T1000 (cell line): Measurements from ENCODE around the gene TSEN54.

ENCODE experiments used
- DNase-seq: peaks from one replicate; lab custom pipeline; 2025; ENCODE audit warnings: mixed read lengths; lab: John Stamatoyannopoulos, UW

The TSEN54 gene

DNA sequence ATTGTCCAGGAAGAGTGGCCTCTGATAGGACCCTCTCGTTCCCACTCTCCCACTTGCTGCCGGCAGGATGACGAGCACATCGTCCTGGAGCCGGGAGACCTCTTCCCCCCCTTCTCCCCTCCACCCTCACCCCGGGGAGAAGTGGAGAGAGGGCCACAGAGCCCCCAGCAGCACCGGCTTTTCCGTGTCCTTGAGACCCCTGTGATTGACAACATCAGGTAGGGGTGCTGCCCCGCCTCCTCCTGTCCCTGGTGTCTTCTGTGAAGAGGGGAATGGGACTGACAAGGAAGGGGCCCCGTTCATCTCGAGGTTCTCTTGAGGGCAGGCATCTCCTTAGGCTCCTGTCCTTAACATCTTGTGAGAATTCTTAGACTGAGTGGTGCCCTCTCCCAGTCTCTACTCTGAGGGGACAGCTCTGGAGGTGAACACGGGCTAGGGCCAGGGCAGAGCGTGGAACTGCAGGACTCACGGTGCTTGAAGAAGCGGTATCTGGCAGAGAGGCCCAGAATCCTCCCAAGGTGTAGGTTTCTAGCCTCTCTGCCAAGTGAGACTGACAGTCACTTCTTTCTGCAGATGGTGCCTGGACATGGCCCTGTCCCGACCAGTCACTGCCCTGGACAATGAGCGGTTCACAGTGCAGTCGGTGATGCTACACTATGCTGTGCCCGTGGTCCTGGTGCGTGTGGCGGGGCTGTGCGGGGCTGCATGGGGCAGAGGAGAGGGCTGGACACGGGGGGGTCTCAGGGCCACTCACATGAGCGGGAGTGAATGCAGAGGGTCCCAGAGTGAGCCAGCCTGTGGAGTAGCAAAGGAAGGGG lies 27.4 kb upstream of the TSEN54 start:
- no peak for DNase-seq

GRCh38 chr17:75489511-75489955 lies 26.8 kb upstream of the TSEN54 start:
- no peak for DNase-seq

GRCh38 chr17:75490173-75490743 lies 26.1 kb upstream of the TSEN54 start:
- DNase-seq = no peak

GRCh38 chr17:75490953-75491649 lies 25.2 kb upstream of the TSEN54 start:
- no peak for DNase-seq

- DNase-seq = no peak
Measured at GRCh38 chr17:75491680-75492079, 24.6 kb upstream of the TSEN54 start.

GRCh38 chr17:75492555-75493168 lies 23.7 kb upstream of the TSEN54 start:
- no peak for DNase-seq

DNA sequence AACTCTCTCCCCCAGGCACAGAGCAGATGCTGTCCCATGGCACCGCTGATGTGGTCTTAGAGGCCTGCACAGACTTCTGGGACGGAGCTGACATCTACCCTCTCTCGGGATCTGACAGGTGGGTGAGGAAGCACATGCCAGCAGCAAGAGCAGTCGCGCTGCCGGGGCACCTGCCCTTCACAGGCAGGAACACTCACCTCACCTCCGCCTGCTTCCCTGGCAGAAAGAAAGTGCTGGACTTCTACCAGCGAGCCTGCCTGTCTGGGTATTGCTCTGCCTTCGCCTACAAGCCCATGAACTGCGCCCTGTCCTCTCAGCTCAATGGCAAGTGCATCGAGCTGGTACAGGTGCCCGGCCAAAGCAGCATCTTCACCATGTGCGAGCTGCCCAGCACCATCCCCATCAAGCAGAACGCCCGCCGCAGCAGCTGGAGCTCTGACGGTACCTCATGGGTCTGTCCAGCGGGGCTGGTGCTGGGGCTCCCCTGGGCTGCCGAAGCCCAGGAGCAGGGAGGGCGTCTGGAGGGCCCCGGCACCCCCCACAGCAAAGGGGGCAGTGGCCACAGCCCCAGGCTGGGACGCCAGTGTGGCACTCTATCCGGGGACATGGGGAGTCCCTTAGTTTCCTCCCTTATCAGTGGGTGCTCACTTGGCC lies 22.7 kb upstream of the TSEN54 start:
- no peak for DNase-seq

DNA sequence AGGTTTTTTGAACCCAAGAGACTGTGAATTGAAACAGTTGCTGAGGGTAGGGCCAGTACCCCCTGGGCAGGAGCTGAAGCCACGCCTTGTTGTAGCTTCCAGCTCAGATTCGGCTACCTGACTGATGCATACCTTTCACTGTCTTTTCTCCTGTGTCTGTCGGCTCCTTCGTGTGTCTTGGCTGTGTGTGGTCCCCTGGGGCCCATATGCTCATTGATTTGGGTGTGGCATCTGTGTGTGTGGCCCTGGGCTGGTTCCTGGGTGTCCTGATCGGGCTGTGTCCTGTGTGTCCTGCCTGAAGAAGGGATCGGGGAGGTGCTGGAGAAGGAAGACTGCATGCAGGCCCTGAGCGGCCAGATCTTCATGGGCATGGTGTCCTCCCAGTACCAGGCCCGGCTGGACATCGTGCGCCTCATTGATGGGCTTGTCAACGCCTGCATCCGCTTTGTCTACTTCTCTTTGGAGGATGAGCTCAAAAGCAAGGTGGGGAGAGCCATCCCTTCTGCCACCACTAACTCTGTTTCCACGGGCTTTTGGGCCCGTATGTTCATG lies 21.9 kb upstream of the TSEN54 start:
- no peak for DNase-seq

- no peak for DNase-seq
Measured at GRCh38 chr17:75496005-75496404, 20.3 kb upstream of the TSEN54 start.

DNA sequence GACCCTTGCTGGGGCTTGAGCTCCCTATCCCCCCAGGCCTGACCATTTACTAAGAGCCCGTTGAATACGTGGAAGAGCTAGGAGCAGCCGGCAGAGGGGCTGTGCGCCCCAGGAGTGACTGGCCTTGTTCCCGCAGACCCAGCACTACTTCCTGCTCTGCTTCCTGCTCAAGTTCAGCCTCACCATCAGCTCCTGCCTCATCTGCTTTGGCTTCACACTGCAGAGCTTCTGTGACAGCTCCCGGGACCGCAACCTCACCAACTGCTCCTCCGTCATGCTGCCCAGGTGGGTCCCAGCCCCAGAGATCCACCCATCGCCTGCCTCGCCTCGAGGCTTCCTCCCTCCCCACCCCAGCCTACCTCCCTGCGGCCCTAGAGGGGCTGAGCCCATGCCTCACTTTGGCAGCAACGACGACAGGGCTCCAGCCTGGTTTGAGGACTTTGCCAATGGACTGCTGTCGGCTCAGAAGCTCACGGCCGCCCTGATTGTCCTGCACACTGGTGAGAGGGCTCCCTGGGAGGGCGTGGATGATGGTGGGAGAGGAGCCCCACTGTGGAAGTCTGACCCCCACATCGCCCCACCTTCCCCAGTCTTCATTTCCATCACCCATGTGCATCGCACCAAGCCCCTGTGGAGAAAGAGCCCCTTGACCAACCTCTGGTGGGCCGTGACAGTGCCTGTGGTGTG lies 18.1 kb upstream of the TSEN54 start:
- DNase-seq = no peak

GRCh38 chr17:75498726-75499213 lies 17.6 kb upstream of the TSEN54 start:
- DNase-seq = no peak

DNA sequence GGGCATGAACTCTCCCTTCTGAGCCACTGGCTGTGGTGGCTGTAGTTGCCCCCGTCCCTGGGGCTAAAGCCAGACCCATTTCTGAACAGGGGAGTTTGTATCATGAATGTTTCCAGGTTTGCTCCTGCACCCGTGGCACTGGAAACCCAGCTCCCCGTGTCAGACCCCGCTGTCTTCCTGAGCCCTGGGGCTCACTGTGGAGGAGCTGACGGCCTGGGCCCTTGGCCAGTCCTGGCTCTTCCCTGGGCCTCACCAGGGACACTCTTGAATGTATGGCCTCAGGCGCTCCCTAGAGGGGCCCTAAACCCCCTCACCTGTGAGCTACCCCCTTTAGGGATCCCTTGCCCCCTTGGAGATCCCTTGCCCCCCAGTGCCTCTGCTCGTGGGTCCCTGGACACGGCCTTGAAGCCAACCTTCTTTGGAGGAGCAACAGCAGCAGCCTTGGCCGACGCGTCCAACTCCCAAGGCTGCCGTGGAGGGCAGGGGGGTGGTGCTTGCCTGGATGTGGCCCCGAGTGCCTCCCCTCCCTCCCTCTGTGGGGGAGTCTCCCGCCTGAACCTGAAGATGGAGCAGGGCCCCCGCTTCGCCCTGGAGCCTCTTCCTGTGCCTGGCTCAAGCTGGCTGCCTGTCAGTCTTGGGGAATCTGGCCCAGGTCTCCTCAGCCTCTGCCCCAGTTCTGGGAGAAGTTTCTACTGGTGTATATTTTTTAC lies 16.9 kb upstream of the TSEN54 start:
- no peak for DNase-seq

GRCh38 chr17:75500419-75501216 lies 15.7 kb upstream of the TSEN54 start:
- no peak for DNase-seq

DNA sequence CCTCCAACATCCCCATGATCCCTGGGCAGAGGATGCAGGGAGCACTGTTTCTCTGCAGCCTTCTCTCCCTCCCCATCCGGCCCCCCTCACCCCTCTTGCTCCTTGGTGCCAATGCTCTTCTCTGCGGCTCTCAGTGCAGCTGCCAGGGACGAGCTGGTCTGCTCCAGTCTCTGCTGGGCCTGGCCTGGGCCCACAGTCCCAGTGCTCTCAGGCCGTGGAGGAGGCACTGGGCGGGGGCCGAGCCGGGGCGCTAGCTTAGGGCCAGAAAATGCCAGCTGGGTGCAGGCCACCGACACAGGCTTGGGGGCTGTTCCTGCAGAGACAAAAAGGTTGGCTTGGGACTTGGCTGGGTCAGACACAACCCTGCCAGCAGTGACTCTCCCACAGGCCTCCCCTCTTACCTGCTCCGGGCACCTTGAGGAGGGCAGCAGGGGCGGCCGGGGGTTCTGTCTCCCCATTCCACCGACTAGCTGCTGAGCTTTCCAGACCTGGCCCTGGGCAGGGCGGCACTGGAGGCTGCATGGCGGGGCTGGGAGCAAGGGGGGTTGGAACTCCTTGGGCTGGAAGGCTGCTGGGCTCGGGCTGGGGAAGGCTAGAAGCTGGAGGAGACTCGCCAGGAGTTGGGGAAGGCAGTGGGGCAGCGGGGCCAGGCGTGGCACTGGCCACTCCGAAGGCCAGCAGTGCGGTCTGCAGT lies 14.8 kb upstream of the TSEN54 start:
- no peak for DNase-seq

DNA sequence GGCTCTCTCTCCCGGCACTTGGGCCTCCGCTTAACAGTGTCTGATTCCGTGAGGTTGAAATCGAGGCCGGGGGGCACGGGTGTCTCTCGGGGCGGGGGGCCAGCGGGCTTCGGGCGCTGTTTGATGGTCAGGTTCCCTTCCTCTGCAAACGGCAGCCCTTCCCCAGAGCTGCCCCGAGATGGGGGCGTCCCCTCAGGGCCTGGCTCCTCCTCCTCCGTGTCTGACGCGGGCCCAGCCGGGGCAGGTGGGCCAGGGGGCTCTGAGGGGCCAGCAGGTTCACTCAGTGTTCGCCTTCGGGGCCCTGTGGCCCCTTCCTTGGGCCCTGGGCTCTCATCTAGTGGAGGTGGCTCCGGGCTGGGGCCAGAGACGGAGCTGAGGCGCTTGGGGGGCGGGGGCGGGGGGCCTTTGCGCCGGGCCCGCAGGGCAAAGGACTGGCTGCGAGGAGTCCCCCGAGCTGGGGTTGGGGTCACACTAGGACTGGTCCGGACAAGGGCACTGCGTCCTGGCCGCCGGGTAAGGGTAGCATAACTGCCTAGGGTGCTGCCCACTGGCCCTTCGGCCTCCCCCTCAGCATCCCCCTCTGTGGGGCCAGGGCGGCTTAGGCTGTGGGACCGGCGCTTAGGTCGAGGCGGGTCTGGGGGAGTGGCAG lies 14.1 kb upstream of the TSEN54 start:
- DNase-seq = no peak

DNA sequence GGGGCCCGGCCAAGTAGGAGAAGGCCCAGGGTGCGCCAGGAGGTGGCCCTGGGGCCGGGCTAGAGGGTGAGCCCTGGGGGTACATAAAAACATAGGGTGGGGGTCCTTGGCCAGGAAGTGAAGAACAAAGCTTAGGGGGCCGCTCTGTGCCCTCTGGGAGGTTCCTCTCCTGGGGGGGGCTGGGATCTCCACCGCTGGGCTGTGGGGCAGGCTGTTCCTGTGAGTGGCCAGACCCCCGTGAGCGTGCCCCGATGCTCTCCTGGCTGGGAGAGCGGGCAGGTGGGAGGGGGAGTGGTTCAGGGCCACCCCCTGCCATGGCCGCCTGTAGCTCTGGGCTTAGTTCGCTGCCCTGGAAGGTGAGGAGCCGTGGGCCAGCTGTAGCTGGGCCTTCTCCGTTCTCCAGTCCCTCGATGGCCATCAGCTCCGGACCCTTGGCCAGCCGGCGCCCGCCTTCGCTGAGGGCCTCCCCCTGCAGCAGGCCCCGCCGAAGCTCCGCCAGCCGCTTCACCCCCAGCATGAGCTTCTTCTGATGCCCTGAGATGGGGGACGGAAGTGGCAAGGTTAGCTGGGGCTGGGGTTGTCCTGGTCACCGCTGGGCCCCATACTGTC lies 13.5 kb upstream of the TSEN54 start:
- no peak for DNase-seq

DNA sequence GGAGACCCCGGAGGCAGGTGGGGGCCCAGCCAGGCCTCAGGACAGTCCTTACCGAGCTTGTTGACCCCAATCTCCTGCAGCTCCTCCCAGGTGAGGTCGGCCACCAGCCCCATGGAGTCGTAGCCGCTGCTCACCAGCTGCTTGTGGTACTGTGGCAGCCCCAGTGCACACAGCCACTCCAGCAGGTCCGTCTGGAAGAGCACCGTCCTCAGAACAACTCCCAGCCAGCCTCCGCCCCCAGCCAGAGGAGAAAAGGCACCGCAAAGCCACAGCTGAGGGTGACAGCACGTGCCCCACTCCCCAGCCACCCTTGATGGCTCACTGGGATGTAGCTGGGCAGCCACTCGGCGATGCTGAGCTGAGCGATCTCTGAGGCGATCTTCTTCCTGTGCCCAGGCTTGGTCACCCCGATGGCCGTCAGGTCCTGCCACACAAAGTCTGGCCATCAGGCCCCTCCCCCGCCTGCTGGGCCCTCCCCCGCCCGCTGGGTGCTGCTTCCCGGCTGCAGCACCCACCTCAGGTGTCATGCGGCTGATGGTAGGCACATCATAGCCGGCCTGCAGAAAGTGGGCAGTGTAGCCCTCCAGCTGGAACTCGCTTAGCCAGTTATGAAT lies 12.9 kb upstream of the TSEN54 start:
- DNase-seq = no peak

DNA sequence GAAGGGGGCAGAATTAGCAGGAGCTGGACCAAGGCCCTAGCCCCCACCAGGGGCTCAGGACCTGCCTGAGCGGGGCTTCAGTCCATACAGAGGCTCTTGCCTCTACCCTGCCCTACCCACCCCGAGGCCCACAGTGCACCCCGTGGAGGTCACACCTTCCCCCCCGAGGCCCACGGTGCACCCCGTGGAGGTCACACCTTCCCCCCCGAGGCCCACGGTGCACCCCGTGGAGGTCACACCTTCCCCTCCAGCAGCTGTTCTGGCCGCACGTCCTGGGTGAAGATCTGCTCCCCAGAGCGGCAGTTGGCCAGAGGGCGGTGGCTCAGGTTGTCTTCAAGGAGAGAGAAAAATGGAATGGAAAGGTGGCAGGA lies 12.4 kb upstream of the TSEN54 start:
- no peak for DNase-seq
